Measurements from ENCODE around the gene GPC6. TPM values are rescaled to one million over a fixed set of nuclear protein-coding genes. Genes with fewer than 3 reads are reported as not detected.

The GPC6 gene
- polyA plus RNA-seq, 1 donor from 2014 or later: 9.0 TPM

DNA sequence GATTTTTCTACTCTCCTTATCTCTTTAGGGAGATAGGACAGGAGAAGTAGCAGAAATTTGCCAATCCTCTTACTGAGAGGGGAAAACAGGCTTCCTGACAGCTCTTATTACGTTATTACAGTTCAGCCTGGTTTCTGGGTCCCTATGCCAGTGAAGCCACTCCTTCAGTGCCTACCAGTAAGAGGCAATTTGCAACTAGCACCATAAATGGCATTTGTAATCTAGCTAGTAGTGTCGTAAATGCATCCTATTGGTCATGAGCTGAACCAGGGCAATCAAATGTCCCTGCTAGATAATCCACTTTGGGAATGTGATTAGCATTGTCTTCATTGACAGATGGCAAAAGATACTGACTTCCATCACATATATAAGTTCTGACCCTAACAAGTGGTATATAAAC lies 824.1 kb downstream of the GPC6 start:
- Histone ChIP-seq H2AFZ (ENCODE audit: low read depth, low read length) (no peak overlapping the region), H3K9me2 (ENCODE audit: insufficient read depth, low read length) (no peaks in the 10 kb centered on the region), H3K4me2 (ENCODE audit: low read length) (no peak overlapping the region), H3K4me3 (ENCODE audit: low read length) (no peak overlapping the region), H4K20me1 (ENCODE audit: insufficient read depth) (no peaks in the 10 kb centered on the region), H3F3A (ENCODE audit: insufficient read depth, low read length, poor library complexity, severe bottlenecking) (no peaks in the 10 kb centered on the region), H3K27me3 (ENCODE audit: insufficient read depth, low read depth, low read length) (no peaks in the 10 kb centered on the region), H3K9ac (ENCODE audit: low read length) (no peak overlapping the region), H3K36me3 (ENCODE audit: insufficient read depth, low read length) (no peaks in the 10 kb centered on the region), H3K79me2 (replicated peaks; ENCODE audit: insufficient read depth, low read length) (no peaks in the 10 kb centered on the region), H3K9me3 (ENCODE audit: low read length) (no peaks in the 10 kb centered on the region), H3K27ac (ENCODE audit: low read length) (no peak overlapping the region)
- TF ChIP-seq, protein P1, sequence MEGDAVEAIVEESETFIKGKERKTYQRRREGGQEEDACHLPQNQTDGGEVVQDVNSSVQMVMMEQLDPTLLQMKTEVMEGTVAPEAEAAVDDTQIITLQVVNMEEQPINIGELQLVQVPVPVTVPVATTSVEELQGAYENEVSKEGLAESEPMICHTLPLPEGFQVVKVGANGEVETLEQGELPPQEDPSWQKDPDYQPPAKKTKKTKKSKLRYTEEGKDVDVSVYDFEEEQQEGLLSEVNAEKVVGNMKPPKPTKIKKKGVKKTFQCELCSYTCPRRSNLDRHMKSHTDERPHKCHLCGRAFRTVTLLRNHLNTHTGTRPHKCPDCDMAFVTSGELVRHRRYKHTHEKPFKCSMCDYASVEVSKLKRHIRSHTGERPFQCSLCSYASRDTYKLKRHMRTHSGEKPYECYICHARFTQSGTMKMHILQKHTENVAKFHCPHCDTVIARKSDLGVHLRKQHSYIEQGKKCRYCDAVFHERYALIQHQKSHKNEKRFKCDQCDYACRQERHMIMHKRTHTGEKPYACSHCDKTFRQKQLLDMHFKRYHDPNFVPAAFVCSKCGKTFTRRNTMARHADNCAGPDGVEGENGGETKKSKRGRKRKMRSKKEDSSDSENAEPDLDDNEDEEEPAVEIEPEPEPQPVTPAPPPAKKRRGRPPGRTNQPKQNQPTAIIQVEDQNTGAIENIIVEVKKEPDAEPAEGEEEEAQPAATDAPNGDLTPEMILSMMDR (IDR thresholded peaks at IDR 0.05; ENCODE audit: poor library complexity, severe bottlenecking): no peak
- no peak for TF ChIP-seq MXI1 (conservative IDR thresholded peaks at IDR 0.05; ENCODE audit: poor library complexity, severe bottlenecking)
- TF ChIP-seq EZH2 (IDR thresholded peaks at IDR 0.05; ENCODE audit: borderline replicate concordance, insufficient read depth, low read length, poor library complexity, severe bottlenecking): no peak
- no peak for TF ChIP-seq POLR2AphosphoS5 (IDR thresholded peaks at IDR 0.05)
- TF ChIP-seq, protein P2, sequence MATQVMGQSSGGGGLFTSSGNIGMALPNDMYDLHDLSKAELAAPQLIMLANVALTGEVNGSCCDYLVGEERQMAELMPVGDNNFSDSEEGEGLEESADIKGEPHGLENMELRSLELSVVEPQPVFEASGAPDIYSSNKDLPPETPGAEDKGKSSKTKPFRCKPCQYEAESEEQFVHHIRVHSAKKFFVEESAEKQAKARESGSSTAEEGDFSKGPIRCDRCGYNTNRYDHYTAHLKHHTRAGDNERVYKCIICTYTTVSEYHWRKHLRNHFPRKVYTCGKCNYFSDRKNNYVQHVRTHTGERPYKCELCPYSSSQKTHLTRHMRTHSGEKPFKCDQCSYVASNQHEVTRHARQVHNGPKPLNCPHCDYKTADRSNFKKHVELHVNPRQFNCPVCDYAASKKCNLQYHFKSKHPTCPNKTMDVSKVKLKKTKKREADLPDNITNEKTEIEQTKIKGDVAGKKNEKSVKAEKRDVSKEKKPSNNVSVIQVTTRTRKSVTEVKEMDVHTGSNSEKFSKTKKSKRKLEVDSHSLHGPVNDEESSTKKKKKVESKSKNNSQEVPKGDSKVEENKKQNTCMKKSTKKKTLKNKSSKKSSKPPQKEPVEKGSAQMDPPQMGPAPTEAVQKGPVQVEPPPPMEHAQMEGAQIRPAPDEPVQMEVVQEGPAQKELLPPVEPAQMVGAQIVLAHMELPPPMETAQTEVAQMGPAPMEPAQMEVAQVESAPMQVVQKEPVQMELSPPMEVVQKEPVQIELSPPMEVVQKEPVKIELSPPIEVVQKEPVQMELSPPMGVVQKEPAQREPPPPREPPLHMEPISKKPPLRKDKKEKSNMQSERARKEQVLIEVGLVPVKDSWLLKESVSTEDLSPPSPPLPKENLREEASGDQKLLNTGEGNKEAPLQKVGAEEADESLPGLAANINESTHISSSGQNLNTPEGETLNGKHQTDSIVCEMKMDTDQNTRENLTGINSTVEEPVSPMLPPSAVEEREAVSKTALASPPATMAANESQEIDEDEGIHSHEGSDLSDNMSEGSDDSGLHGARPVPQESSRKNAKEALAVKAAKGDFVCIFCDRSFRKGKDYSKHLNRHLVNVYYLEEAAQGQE (IDR thresholded peaks at IDR 0.05; ENCODE audit: borderline replicate concordance): no peak
- TF ChIP-seq SMC3 (conservative IDR thresholded peaks at IDR 0.05; ENCODE audit: poor library complexity): no peak
- TF ChIP-seq TAF1 (IDR thresholded peaks at IDR 0.05; ENCODE audit: low read depth): no peak
- TF ChIP-seq EP300 (conservative IDR thresholded peaks at IDR 0.05; ENCODE audit: poor library complexity, severe bottlenecking): no peak

DNA sequence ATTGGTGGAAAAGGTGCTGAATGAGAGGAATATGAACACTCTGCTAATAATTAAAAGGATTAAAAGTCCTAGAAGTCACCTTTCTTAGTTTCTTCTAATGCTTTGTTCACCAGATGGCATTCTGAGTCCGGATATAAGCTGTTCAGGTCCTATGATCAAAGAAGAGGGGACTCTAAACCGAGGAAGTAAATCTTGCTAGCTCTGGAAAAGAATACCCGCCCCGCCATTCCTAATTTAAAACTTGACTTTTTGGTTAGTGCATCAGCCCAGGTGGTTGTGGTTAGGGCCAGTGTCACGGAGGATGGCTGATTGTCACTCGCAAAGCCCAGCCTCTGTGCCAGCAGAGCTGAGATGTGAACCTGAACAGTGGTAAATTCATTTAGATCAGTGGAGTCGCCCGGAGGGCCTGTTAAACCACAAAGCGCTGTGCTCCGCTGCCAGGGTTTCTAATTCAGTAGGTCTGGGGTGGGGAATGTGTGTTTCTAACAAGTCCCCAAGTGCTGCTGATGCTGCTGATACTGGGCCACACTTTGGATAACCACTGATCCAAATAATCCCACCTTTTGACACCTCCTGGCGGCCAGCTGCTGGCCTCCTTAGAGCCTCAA lies 827.5 kb downstream of the GPC6 start:
- no peak overlapping the region for H3K4me3 ChIP-seq (ENCODE audit: low read length)
- peak overlapping the region; percentile 47 for H3K27ac ChIP-seq (ENCODE audit: low read length)
- H3K79me2 ChIP-seq (replicated peaks; ENCODE audit: insufficient read depth, low read length): no peaks in the 10 kb centered on the region
- TF ChIP-seq, protein P2 (IDR thresholded peaks at IDR 0.05; ENCODE audit: borderline replicate concordance): no peak
- TF ChIP-seq POLR2AphosphoS5 (IDR thresholded peaks at IDR 0.05) (no peak), MXI1 (conservative IDR thresholded peaks at IDR 0.05; ENCODE audit: poor library complexity, severe bottlenecking) (no peak)
- no peaks in the 10 kb centered on the region for H3K36me3 ChIP-seq (ENCODE audit: insufficient read depth, low read length)
- H3K9me2 ChIP-seq (ENCODE audit: insufficient read depth, low read length): no peaks in the 10 kb centered on the region
- H4K20me1 ChIP-seq (ENCODE audit: insufficient read depth): no peaks in the 10 kb centered on the region
- no peak overlapping the region for H2AFZ ChIP-seq (ENCODE audit: low read depth, low read length)
- no peak overlapping the region for H3K4me2 ChIP-seq (ENCODE audit: low read length)
- no peaks in the 10 kb centered on the region for H3F3A ChIP-seq (ENCODE audit: insufficient read depth, low read length, poor library complexity, severe bottlenecking)
- H3K9me3 ChIP-seq (ENCODE audit: low read length): no peaks in the 10 kb centered on the region
- H3K27me3 ChIP-seq (ENCODE audit: insufficient read depth, low read depth, low read length): no peaks in the 10 kb centered on the region
- no peak overlapping the region for H3K9ac ChIP-seq (ENCODE audit: low read length)

Data from neural cell (in vitro differentiated cells).